SHP77 treated with DMSO at 0.1 percent for 48 hours (cell line): Measurements from ENCODE around the gene ECHDC3.
A peak's percentile ranks its signal among the peaks of the same experiment; 100 is the strongest.
"Not testable (repeated sequence)": the region's sequence is repeated elsewhere in the genome, so short reads cannot be mapped to it uniquely, and the experiment has no call there.

Experiments
- DNase-seq: peaks from one replicate; lab custom pipeline; 2025; lab: John Stamatoyannopoulos, UW

ECHDC3 gene

GRCh38 chr10:11742009-11742778 lies at the start of gene ECHDC3:
Gene ECHDC3, plus strand, starts transcription at chr10:11742382. Its CDS starts 195 bp downstream, at chr10:11742577.
- DNase-seq, result no peak

GRCh38 chr10:11693376-11693775 lies 48.8 kb upstream of the ECHDC3 start:
- DNase-seq, result no peak

GRCh38 chr10:11695779-11696178 lies 46.4 kb upstream of the ECHDC3 start:
- DNase-seq, result no peak

- no peak for DNase-seq
Observed at GRCh38 chr10:11697718-11698527, 44.3 kb upstream of the ECHDC3 start.

- no peak for DNase-seq
Observed at GRCh38 chr10:11698691-11699549, 43.3 kb upstream of the ECHDC3 start.

- no peak for DNase-seq
Observed at GRCh38 chr10:11699550-11700097, 42.6 kb upstream of the ECHDC3 start.

- DNase-seq, result no peak
Observed at GRCh38 chr10:11700539-11700938, 41.6 kb upstream of the ECHDC3 start.

- DNase-seq, result no peak
Observed at GRCh38 chr10:11701451-11702095, 40.6 kb upstream of the ECHDC3 start.

GRCh38 chr10:11702264-11702663 lies 39.9 kb upstream of the ECHDC3 start:
- no peak for DNase-seq

GRCh38 chr10:11704092-11704491 lies 38.1 kb upstream of the ECHDC3 start:
- DNase-seq, result no peak

GRCh38 chr10:11705722-11706121 lies 36.5 kb upstream of the ECHDC3 start:
- no peak for DNase-seq

GRCh38 chr10:11706895-11707567 lies 35.2 kb upstream of the ECHDC3 start:
- no peak for DNase-seq

GRCh38 chr10:11707624-11708350 lies 34.4 kb upstream of the ECHDC3 start:
- no peak for DNase-seq

GRCh38 chr10:11708801-11709200 lies 33.4 kb upstream of the ECHDC3 start:
- not testable (repeated sequence) for DNase-seq

GRCh38 chr10:11712744-11713143 lies 29.4 kb upstream of the ECHDC3 start:
- no peak for DNase-seq

GRCh38 chr10:11713186-11713743 lies 28.9 kb upstream of the ECHDC3 start:
- DNase-seq, result no peak

- no peak for DNase-seq
Observed at GRCh38 chr10:11713963-11714362, 28.2 kb upstream of the ECHDC3 start.

- no peak for DNase-seq
Observed at GRCh38 chr10:11714750-11715365, 27.3 kb upstream of the ECHDC3 start.

GRCh38 chr10:11715815-11716494 lies 26.2 kb upstream of the ECHDC3 start:
- peak; percentile 46 for DNase-seq
